GM19395 (cell line): ENCODE data around the gene SLC38A1.
"Not testable (repeated sequence)": the region's sequence is repeated elsewhere in the genome, so short reads cannot be mapped to it uniquely, and the experiment has no call there.

Source experiments
- ATAC-seq: cut with Tn5 transposase; IDR thresholded peaks from one replicate; pipeline ENCODE4 v1.9.1; 2021; ENCODE audit warnings: mild to moderate bottlenecking, moderate library complexity; ENCODE audit not compliant: unreplicated experiment

SLC38A1 gene

DNA sequence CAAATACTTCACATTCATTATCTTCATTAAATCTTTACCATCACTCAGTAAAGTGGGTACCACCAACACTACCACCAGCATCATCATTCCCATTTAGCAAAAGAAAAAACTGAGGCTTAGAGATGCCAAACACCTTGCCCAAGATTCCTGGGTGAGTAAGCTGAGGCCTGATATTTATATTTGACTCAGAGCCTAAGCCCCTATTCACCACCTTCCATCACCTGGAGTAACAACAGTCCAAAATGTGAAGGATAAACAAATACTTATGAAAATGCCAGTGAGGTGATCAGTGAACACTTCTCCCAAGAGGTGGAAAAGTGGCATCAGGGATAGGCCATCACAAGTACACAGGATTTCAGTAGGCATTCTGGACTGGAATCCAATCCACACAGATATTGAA is 3.7 kb downstream of the SLC38A1 start:
- ATAC-seq: no peak

DNA sequence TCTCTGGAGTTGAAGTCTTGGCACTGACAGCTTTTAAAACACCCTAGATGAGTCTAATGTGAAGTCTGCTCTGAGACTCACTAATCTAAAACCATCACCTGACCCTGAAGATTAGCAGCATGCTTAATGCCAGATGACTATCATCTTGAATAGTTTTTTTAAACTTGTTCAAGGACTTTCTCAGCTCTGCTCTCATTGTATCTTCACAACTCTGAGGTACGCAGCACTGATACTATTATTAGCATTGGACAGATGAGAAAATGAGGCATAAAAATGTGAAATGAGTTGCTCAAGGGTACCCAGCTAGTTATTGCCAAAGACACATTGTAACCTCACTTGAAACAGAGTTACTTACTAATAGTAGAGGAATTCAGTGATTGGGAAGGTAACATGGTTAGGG is 4.8 kb downstream of the SLC38A1 start:
- no peak for ATAC-seq

DNA sequence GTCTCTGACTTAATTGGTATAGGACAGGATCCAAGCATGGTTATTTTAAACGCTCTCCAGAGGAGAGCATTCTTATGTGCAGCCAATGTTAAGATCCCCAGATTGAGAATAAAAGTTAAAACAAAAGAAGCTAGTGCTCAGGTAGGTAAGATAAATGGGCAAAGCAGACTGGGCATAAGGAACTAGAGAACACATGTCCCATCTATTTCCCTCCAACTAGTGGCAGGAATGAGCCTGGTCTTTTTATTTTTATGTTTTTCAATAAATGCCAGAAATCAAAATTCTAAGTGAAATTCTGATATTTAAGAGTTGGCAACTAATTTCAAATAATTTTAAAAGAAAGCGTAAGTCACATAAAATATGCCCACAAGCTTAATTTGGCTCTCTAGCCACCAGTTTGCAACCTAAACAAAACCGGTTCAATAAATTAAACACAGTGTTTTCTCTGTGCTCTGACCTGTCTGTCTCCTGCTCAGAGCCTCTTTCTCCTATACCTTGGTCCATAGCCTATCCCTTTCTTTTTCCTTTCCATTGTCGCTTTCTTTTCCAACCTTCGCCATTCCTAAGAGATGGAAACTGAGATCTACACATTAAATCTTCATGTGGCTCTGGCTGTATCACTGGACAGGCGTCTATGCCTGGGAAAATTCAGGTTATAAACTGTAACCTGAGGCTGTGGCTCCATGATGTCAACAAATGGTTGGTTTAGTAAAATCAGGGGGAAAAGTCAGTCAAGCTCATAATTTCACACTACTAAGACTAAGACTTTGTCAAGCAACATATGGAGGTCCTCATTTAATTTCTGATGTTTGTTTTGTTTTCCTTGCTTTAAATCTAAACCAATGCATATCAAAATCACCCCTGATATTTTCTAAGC is 5.5 kb downstream of the SLC38A1 start:
- no peak for ATAC-seq

DNA sequence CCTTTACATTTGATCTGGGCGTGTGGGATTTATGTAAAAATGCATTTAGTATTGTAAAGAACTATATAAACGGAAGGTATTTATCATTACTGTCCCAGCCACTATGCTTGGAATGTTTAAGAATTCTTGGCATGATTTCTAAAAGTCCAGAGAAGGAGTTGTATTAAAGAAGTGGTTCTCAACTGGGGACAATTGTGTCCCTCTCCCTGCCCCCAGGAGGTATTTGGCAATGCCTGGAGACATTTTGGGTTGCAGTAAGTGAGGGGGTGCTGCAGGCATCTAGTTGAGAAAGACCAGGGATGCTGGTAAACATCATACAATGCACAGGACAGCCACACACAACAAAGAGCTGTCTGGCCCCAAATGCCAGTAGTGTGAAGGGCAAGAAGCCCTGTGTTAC is 7.2 kb downstream of the SLC38A1 start:
- no peak for ATAC-seq

DNA sequence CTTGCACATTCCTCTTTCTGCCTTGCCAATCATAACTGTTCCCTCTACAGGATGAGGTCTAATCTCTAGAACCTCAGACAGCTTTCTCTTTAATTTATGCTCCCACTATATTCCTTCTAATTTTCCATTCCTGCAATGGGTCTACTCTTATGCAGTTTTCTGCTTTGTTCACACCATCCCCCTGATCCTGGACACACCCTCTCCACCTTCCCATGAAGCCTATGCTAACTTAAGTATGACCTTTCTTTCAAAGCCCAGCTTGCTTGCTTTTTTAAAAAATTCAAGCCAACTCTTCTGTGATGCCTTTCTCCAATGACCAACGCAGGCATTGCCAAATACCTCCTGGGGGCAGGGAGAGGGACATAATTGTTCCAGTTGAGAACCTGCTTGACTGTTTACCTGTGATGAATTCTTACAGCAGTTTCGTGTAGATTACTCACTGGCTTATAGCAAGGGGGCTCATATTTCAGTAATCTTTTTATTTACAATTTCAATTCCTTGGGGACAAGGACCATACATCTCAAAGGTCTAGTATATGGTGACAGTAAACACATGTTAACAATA is 7.8 kb downstream of the SLC38A1 start:
- ATAC-seq: no peak

DNA sequence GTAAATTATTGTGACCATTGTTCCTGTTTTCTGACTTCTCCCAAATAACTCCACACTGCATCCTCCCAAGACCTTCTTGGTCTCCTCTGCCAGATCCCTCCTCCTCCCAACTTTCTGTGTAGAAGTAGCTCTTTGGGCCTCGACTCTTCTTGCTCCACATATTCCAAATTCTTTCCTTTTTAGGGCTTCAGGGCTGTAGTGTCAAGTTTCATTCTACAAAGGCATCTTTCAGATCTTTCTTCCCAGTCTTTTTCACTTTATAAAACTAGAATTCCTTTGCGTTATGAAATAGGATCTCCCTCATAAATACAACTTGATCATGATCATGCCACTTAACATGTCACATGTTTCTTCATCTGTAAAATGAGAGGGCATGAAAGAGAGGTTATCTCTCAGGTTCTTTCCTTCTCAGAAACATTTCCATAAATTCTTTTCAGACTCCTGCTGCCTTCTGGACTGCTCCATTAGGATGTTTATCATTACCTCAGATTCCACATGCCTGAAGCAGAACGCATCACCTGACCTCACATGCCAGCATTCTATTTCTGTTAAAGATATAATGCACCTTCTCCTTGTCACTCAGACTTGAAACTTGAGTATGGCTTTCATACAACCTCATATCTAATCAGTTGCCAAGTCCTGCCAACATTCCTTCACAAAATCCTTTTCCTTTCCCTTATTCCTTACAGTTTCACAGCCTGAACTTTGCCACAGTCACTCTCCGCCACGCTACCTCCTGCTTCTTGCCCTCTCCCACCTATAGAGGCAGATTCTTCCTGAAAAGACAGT is 8.5 kb downstream of the SLC38A1 start:
- no peak for ATAC-seq

DNA sequence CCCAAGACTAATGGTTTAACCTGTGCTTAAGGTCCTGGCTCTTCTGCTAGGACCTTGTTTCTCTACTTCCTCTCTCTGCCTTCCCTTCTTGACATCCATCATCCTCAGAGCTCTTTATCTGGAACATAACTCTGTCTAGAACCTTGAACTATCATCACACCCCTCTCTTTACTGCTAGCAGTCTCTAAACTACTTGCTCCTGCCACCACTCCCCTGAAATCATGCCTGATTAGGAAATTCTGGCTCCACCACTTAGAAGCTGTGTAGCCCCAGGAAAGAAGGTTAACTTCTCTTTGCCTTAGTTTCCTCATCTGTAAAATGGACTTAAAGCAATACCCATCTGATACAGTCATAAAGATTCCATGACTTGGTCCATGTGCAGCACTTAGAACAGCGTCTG is 9.1 kb downstream of the SLC38A1 start:
- no peak for ATAC-seq

DNA sequence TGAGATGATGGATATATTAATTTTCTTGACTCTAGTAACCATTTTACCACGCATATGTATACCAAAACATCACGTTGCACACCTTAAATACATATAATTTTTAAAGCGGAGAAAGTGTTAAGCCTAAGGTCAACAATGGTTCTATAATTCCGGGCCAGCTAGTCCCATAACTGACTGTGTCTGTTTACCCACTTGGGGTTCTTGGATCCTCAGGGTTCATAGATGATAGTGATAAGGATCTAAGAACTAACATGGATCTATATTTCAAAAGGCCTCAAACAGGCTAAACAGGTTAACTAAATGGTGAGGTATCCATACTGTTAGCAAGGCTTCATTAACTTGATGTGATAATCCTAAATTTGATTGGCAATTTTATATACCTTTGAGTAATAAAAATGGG is 9.8 kb downstream of the SLC38A1 start:
- no peak for ATAC-seq

DNA sequence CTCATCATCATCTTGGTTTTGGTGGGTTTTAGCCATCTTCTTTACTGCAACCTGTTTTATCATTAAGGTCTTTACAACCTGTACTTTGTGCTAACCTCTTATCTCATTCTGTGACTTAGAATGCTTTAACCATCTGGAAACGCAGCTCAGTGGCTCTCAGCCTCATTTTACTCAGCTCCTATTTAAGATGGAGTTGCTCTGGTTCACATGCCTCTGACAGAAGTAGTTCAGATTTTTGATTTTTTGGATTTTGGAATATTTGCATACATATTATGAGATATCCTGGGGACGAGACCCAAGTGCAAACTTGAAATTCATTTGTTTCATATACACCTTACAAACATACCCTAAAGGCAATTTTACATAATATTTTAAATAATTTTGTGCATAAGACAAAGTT is 10.7 kb downstream of the SLC38A1 start:
- no peak for ATAC-seq

DNA sequence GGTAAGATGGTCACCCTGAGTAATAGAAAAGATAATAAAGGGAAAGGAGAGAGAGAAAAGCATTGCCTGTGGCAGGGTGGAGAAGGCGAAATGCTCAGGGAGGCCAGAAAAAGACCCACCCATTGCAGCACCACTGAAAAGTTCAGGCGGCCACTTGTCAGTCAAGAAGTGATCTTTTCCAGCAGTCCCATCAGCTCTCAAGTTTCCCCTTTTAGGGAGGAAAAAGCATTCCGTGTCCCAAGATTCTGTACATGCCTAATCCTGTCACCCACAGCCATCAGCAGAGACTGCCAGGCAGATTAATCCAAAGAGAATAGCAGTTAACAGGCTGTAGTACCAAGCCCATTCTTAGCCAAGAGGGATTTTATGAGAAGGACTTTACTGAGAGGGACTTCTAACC is 11.9 kb downstream of the SLC38A1 start:
- no peak for ATAC-seq

DNA sequence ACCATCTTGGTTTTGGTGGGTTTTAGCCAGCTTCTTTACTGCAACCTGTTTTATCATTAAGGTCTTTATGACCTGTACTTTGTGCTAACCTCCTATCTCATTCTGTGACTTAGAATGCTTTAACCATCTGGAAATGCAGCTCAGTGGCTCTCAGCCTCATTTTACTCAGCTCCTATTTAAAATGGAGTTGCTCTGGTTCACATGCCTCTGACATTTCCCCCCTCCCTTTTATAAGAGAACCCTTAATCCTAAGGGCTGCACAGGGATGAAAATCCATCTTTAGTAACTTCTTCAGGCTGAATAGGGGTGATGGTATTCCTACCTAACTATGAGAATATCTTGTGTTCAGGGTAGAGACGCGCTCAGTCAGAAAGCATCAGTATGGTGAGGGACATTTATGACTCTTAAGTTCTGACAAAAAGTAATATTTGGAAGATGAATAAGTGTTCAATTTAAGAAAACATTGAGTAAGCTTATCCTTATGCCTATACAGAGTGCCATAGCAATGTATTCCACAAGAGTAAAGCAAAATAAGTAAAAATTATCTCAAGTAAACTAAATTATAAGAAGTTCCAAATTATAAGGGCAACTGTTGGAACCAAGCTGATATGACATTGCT is 15.2 kb downstream of the SLC38A1 start:
- ATAC-seq: no peak

DNA sequence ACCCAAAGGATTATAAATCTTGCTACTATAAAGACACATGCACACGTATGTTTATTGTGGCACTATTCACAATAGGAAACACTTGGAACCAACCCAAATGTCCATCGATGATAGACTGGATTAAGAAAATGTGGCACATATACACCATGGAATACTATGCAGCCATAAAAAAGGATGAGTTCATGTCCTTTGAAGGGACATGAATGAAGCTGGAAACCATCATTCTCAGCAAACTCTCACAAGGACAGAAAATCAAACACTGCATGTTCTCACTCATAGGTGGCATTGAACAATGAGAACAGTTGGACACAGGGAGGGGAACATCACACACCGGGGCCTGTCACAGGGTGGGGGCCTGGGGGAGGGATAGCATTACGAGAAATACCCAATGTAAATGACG is 16.8 kb downstream of the SLC38A1 start:
- not testable (repeated sequence) for ATAC-seq

DNA sequence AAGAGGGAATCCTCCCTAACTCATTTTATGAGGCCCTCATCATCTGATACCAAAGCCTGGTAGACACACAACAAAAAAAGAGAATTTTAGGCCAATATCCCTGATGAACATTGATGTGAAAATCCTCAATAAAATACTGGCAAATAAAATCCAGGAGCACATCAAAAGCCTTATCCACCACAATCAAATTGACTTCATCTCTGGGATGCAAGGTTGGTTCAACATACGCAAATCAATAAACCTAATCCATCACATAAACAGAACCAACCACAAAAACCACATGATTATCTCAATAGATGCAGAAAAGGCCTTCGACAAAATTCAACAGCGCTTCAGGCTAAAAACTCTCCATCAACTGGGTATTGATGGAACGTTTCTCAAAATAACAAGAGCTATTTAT is 18.9 kb downstream of the SLC38A1 start:
- not testable (repeated sequence) for ATAC-seq

DNA sequence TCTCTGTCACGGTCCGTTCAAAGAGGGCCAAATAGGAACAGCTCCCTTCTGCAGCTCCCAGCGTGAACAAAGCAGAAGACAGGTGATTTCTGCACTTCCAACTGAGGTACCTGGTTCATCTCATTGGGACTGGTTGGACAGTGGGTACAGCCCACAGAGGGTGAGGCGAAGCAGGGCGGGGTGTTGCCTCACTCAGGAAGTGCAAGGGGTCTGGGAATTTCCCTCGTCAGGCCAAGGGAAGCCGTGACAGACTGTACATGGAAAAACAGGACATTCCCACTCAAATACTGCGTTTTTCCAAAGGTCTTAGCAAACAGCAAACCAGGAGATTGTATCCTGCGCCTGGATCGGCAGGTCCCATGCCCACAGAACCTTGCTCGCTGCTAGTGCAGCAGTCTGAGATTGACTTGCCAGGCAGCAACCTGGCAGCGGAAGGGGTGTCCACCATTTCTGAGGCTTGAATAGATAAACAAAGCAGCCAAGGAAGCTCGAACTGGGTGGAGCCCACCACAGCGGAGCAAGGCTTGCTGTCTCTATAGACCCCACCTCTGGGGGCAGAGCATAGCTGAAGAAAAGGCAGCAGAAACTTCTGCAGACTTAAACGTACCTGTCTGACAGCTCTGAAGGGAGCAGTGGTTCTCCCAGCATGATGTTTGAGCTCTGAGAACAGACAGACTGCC is 22.7 kb downstream of the SLC38A1 start:
- no peak for ATAC-seq

DNA sequence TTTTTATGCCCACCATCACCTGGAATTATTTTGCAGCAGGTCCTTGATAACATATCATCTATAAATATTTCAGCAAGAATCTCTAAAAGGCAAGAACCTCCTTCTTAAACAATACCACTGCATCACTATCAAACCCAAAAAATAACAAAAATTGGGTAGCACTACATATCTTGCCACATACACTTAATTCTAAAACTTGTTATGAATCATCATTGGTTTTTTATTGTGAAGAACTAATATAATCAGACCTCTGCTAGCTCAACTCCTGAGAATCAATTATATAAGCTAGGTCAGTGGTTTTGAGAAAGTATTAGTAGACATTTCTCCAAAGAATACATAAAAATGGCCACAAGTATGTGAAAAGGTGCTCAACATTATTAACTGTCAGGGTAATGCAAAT is 23.8 kb downstream of the SLC38A1 start:
- no peak for ATAC-seq

DNA sequence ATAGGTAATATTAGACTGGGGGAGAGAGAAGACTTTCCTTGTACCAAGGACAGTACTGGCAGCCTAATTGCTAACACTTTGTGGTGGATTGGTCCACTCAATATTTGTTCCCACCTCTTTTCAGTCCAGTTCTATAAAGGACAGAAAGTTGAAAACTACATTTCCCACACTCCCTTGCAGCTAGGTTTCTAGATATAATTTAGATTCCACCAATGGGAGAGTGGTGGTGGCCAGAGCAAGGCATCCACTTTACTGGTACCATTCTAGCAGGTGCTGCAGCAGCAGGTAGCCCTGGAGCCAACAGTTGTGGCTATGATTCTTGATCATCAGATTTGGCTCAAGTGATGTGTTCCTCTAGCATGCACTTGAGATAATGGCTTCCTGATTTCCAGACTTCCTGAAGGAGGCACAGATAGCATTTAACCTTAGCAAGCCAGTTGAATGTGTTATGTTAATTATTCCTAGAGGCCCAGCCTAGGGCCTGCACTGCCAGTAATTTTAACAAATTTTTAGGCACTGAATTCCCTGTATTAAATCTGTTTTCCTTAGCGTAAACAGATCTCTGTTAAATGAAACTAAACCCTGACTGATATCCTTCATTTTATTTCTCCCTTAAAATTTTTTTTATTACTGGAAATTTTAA is 24.4 kb downstream of the SLC38A1 start:
- no peak for ATAC-seq

DNA sequence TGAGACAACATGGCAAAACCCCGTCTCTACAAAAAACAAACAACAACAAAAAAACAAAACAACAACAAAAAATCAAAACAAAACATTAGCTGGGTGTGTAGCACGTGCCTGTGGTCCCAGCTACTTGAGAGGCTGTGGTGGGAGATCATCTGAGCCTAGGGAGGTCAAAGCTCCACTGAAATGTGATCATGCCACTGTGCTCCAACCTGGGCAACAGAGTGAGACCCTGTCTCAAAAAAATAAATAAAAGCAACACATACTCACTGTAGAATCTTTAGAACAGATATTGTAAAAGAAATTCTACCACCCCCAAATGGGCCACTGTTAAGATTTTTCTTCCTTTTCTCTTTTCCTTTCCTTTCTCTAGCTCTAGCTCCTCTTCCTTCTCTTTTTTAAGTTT is 26.3 kb downstream of the SLC38A1 start:
- ATAC-seq: no peak

DNA sequence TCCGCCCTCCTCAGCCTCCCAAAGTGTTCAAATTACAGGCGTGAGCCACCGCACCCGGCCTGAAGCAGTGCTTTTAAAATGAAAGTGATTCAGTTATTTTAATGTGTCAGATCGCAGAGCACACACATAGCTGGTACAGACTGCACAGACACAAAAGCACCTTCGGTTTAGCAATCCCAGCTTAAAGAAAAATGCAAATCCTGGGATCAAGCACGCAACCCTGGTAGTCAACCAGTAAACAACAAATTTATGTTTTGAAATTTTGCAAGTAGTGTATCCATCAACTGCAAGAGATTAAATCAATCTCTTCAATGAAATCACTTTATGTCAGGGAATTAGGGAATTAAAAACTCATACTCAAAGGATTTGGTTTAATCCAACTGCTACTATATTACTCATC is 28.4 kb downstream of the SLC38A1 start:
- no peak for ATAC-seq

DNA sequence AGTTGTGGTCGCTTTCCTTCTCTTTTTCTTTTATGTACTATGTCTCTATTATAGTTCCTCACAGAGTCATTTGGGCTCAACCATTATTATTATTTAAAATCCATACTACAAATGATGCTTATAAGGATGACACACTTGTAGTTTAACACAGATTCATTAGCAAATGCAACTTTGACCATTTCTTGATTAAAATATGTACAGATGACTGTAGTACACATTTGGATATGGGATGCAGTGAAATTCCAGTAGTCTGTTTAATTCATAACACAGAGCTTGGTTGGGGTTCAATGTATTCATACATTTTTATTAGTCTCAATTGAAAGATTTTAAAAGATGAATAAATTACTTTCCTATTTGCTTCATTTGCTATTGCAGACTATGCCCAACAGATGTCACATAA is 30.0 kb downstream of the SLC38A1 start:
- no peak for ATAC-seq

DNA sequence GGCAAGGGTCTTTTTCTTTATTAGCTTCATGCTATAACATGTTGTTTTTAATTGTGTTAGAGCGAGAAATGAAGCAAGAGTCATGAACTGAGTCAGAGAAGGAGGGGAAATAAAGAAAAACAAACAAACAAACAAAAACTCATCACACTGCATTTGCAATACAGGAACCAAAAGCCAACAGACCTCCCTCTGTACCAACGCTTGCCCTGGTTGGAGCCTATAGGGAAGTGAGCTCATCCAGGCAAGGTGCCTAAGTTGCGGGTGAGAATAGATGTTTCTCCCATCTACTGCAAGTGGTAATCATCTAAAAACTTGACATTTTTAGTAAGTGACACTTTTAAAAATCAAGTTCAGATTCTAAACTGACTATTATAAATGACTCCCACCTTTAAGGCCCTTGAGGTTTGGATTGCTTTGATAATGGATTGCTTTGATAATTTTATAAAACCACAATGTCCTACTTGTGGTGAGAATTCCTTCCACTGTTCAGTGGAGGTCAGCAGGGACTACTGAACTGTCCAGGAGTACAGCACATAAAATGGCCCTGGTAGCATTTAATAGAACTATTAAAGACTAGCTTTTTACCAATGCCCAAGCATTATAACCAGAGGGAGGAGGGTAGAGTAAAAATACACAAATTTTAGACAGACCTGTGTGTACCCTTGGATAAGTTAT is 31.3 kb downstream of the SLC38A1 start:
- ATAC-seq: no peak
